HepG2 (cell line): ENCODE measurements around the gene SLC4A11. TPM values are rescaled to one million over a fixed set of nuclear protein-coding genes. Genes with fewer than 3 reads are reported as not detected.
A peak's percentile ranks its signal among the peaks of the same experiment; 100 is the strongest.

Experiments used
- ATAC-seq: fragments of 200-7000 bp; cut with Tn5 transposase; 3 replicates; pipeline ENCODE4 v1.9.1; 2020; ENCODE audit warnings: mild to moderate bottlenecking, moderate library complexity
- BruUV-seq: library from RNA; stranded (reverse); fragments of 400-500 nt; replicated peaks from 2 replicates; lab custom pipeline; 2021; lab: Mats Ljungman, UMichigan
- CTCF ChIA-PET: fragments of 300-600 bp; formaldehyde crosslinking; extraction: SDS; loops from one replicate; lab custom pipeline; 2021; ENCODE audit warnings: low total read pairs, inconsistent platforms, low intra/inter-chr PET ratio; lab: Yijun Ruan, JAX
- POLR2A ChIA-PET: fragments of 350-600 bp; sonication (Branson Sonifier 250); formaldehyde crosslinking; loops from one replicate; lab custom pipeline; 2020; ENCODE audit warnings: antibody characterized with exemption, inconsistent platforms; lab: Yijun Ruan, JAX
- DNase-seq: peaks from one replicate; pipeline ENCODE4 v3.0.0-alpha.2; 2015; ENCODE audit warnings: low spot score
- FAIRE-seq: peaks from 3 replicates; lab custom pipeline; 2011; peaks lifted over from hg19 to GRCh38; lab: Jason Lieb, UNC
- H2AFZ ChIP-seq: one replicate; pipeline ENCODE4 v1.6.1; 2011; ENCODE audit warnings: low read length, inconsistent platforms
- H3K27ac ChIP-seq: fragments of 300-600 bp; 3 replicates; pipeline ENCODE4 v1.8.0; 2011; ENCODE audit warnings: mixed run types, mild to moderate bottlenecking, mixed read lengths, low read length, inconsistent platforms; ENCODE audit not compliant: insufficient read depth; ENCODE audit errors: extremely low read length
- H3K27me3 ChIP-seq, 2 experiments: fragments of 200-600 bp in 1 of 2; 2 replicates in 1 of 2; 3 replicates in 1 of 2; pipeline versions ENCODE4 v1.6.0 to v1.8.0; 2011; ENCODE audit warnings: low read length in 2 of 2, mild to moderate bottlenecking in 2 of 2, moderate library complexity in 2 of 2, inconsistent platforms in 1 of 2; ENCODE audit not compliant: insufficient read depth in 2 of 2, control insufficient read depth in 1 of 2
- H3K36me3 ChIP-seq, 2 experiments: fragments of 200-600 bp in 1 of 2; replicated peaks in 1 of 2; 2 replicates in 1 of 2; 3 replicates in 1 of 2; pipeline versions ENCODE4 v1.5.1 to v1.8.0; 2011; ENCODE audit warnings: low read length in 2 of 2, inconsistent platforms in 1 of 2; ENCODE audit not compliant: insufficient read depth in 2 of 2, control insufficient read depth in 1 of 2
- H3K4me1 ChIP-seq: 2 replicates; pipeline ENCODE4 v1.5.1; 2012; ENCODE audit warnings: low read length, inconsistent platforms; ENCODE audit not compliant: insufficient read depth
- H3K4me2 ChIP-seq: 2 replicates; pipeline ENCODE4 v1.6.0; 2011; ENCODE audit warnings: low read depth, low read length, inconsistent platforms
- H3K4me3 ChIP-seq, 3 experiments: fragments of 200-600 bp in 1 of 3; sonication (generic), shearing (Covaris generic) in 1 of 3; replicated peaks in 1 of 3; 2 replicates each; pipeline ENCODE4 v1.5.1; 2011 to 2016; ENCODE audit warnings: low read length in 3 of 3, inconsistent platforms in 2 of 3, low read depth in 2 of 3, mild to moderate bottlenecking in 2 of 3, control low read depth in 1 of 3, mixed read lengths in 1 of 3; ENCODE audit not compliant: insufficient read depth in 1 of 3
- H3K79me2 ChIP-seq: one replicate; pipeline ENCODE4 v1.6.1; 2011; ENCODE audit warnings: low read length, inconsistent platforms; ENCODE audit not compliant: insufficient read depth
- H3K9ac ChIP-seq: 2 replicates; pipeline ENCODE4 v1.6.0; 2011; ENCODE audit warnings: mild to moderate bottlenecking, low read depth, low read length, inconsistent platforms; ENCODE audit not compliant: insufficient read depth
- H3K9me3 ChIP-seq: 2 replicates; pipeline ENCODE4 v1.5.1; 2012; ENCODE audit warnings: mild to moderate bottlenecking, low read length
- H4K20me1 ChIP-seq: 2 replicates; pipeline ENCODE4 v1.6.0; 2011; ENCODE audit warnings: inconsistent platforms, mild to moderate bottlenecking, low read length, moderate library complexity; ENCODE audit not compliant: insufficient read depth
- CHD2 ChIP-seq: IDR thresholded peaks from 2 replicates; pipeline ENCODE4 v1.6.1; 2011; ENCODE audit warnings: low read depth, low read length, improper control_type of control experiment
- HIC2 ChIP-seq: sonication (generic); formaldehyde crosslinking; IDR thresholded peaks from 2 replicates; pipeline ENCODE4 v1.9.0; 2022; ENCODE audit warnings: low read depth, missing genetic modification reagents
- LCORL ChIP-seq, 2 experiments: fragments of 450-650 bp in 1 of 2; sonication (generic) in 1 of 2; formaldehyde crosslinking in 1 of 2; IDR thresholded peaks; 2 replicates each; pipeline versions ENCODE4 v1.5.0 to v1.6.1; 2017 to 2020; ENCODE audit warnings: antibody characterized with exemption in 1 of 2, missing genetic modification reagents in 1 of 2
- MZF1 ChIP-seq: sonication (generic); formaldehyde crosslinking; IDR thresholded peaks from 2 replicates; pipeline ENCODE4 v1.8.1; 2023; ENCODE audit warnings: mild to moderate bottlenecking, missing genetic modification reagents, borderline replicate concordance
- SUZ12 ChIP-seq: fragments of 150-350 bp; IDR thresholded peaks from 2 replicates; pipeline ENCODE4 v1.6.1; 2014; ENCODE audit warnings: low read depth, low read length
- TGIF2 ChIP-seq: IDR thresholded peaks from 2 replicates; pipeline ENCODE4 v1.6.1; 2016; ENCODE audit warnings: control low read depth, missing compliant biosample characterization
- TOE1 ChIP-seq: sonication (generic); formaldehyde crosslinking; IDR thresholded peaks from 2 replicates; pipeline ENCODE4 v1.4.0; 2020; ENCODE audit warnings: mild to moderate bottlenecking, missing genetic modification reagents
- ZNF274 ChIP-seq: sonication (generic); formaldehyde crosslinking; IDR thresholded peaks from 2 replicates; pipeline ENCODE4 v1.5.1; 2020; ENCODE audit warnings: mild to moderate bottlenecking, missing genetic modification reagents
- ZNF512 ChIP-seq: sonication (generic); formaldehyde crosslinking; IDR thresholded peaks from 2 replicates; pipeline ENCODE4 v1.4.0; 2020; ENCODE audit warnings: mild to moderate bottlenecking, missing genetic modification reagents
- ZNF616 ChIP-seq: sonication (generic); formaldehyde crosslinking; IDR thresholded peaks from 2 replicates; pipeline ENCODE4 v1.5.0; 2020; ENCODE audit warnings: low read depth, mild to moderate bottlenecking, missing genetic modification reagents
- ZNF746 ChIP-seq: sonication (generic); formaldehyde crosslinking; IDR thresholded peaks from 2 replicates; pipeline ENCODE4 v1.8.0; 2022; ENCODE audit warnings: mild to moderate bottlenecking, missing genetic modification reagents
- WGBS: methylation state at CpG from one replicate; pipeline ENCODE4 v1.1.6; 2017; ENCODE audit warnings: low lambda C conversion rate; 5-methylcytosine and 5-hydroxymethylcytosine counted together
- in situ Hi-C: cut with HindIII; loops from 2 replicates; pipeline ENCODE4 v1.10.0; 2017; ENCODE audit warnings: low pct_unique_long_range_greater_than_20kb; ENCODE audit not compliant: extremely low pct_ligation_motif_present
- intact Hi-C: fragments of 100-400 bp; cut with micrococcal nuclease; formaldehyde crosslinking; loops from one replicate; pipeline ENCODE4 v1.10.0; 2022; ENCODE audit not compliant: unreplicated experiment
- polyA plus RNA-seq, 8 experiments: library from polyadenylated mRNA; depleted of rRNA in 3 of 8; stranded (reverse) in 7 of 8; unstranded in 1 of 8; fragments of >200 nt; fragmentation: Illumina TruSeq in 4 of 8; extraction: Trizol in 4 of 8; gene quantifications; 2 replicates each; pipeline versions ENCODE4 v1.2.1 to v1.2.3, GENCODE V29; 2011 to 2016; ENCODE audit warnings: low read depth in 4 of 8, missing spikeins in 1 of 8, mixed read lengths in 1 of 8; ENCODE audit not compliant: insufficient read depth in 1 of 8
- total RNA-seq, 5 experiments: library from RNA; depleted of rRNA; stranded (reverse); fragments of >200 nt; fragmentation: Illumina TruSeq; extraction: Trizol; gene quantifications; 2 replicates each; pipeline ENCODE4 v1.2.3, GENCODE V29; 2016; ENCODE audit warnings: low read depth in 1 of 5

The SLC4A11 gene
- total and polyA plus RNA-seq, 2 of the 13 experiments (the other 11 are each of a cell fraction or from before 2014, with no cell fraction given), result 3.9 to 27.0 TPM

GRCh38 chr20:3245156-3245555, 6.2 kb upstream of the SLC4A11 start:
- no peak for ATAC-seq
- no peak overlapping the region for H2AFZ ChIP-seq
- H3K27ac ChIP-seq, result no peak overlapping the region
- H3K9me3 ChIP-seq, result no peaks in the 10 kb centered on the region
- in situ Hi-C loops, result no loop called here
- peaks cover 69% of the 10 kb centered on the region for H3K4me1 ChIP-seq
- no peaks in the 10 kb centered on the region for H4K20me1 ChIP-seq
- H3K9ac ChIP-seq, result no peak overlapping the region
- no peak for FAIRE-seq
- CTCF ChIA-PET, result no interaction called here
- DNase-seq, result peak; percentile 54
- no peak overlapping the region for H3K4me3 ChIP-seq
- 4% methylated on average over 2 of the region's 2 CpGs for WGBS
- intact Hi-C loops, result loop anchor here (10.0 kb wide), 1 partner anchor 80 kb away; no protein-coding TSS in a partner anchor
- BruUV-seq, result no TSS peak
- peaks cover 3 to 24% of the 10 kb centered on the region in 2 experiments; a peak in 4 of 5 replicates for H3K27me3 ChIP-seq
- POLR2A ChIA-PET, result interaction anchor here (4.6 to 7.9 kb wide), 2 partner anchors 22 to 24 kb away, joined by 26 to 110 read pairs; no protein-coding TSS in a partner anchor
- TF ChIP-seq CHD2, result 0 out of 2 replicates have a peak, but pooled peaks have one; percentile 1
- TF ChIP-seq ZNF616, result no peak
- H3K36me3 ChIP-seq, result no peaks in the 10 kb centered on the region
- no peak overlapping the region; the same call in 1 of the 2 replicates for H3K4me2 ChIP-seq
- H3K79me2 ChIP-seq, result no peaks in the 10 kb centered on the region

GRCh38 chr20:3244613-3245012, 5.6 kb upstream of the SLC4A11 start:
- H3K9ac ChIP-seq, result no peak overlapping the region
- no peak overlapping the region for H3K27ac ChIP-seq
- H3K36me3 ChIP-seq, result no peaks in the 10 kb centered on the region
- peaks cover 7 to 30% of the 10 kb centered on the region in 2 experiments for H3K27me3 ChIP-seq
- in situ Hi-C loops, result no loop called here
- ChIA-PET CTCF (interaction anchor here (1.5 kb wide), 1 partner anchor 26 kb away, joined by 4 read pairs; no protein-coding TSS in a partner anchor), POLR2A (interaction anchor here (4.6 kb wide), 1 partner anchor 22 kb away, joined by 26 read pairs; no protein-coding TSS in a partner anchor)
- H2AFZ ChIP-seq, result no peak overlapping the region
- peak; percentile 51 for ATAC-seq
- BruUV-seq, result no TSS peak
- peaks cover 69% of the 10 kb centered on the region for H3K4me1 ChIP-seq
- no peaks in the 10 kb centered on the region for H3K79me2 ChIP-seq
- no peaks in the 10 kb centered on the region for H4K20me1 ChIP-seq
- FAIRE-seq, result no peak
- WGBS, result 40% methylated on average over 1 of the region's 1 CpG
- no peak for DNase-seq
- no peaks in the 10 kb centered on the region for H3K9me3 ChIP-seq
- intact Hi-C loops, result loop anchor here (10.0 kb wide), 1 partner anchor 80 kb away; no protein-coding TSS in a partner anchor
- H3K4me2 ChIP-seq, result no peak overlapping the region; the same call in 1 of the 2 replicates
- no peak overlapping the region for H3K4me3 ChIP-seq
- no peak for TF ChIP-seq SUZ12
- TF ChIP-seq HIC2 (CRISPR knock-in tag), result peak; percentile 67; the same call in 1 of the 2 replicates
- TF ChIP-seq MZF1 (CRISPR knock-in tag), result 0 out of 2 replicates have a peak, but pooled peaks have one; percentile 58
- 0 out of 2 replicates have a peak, but pooled peaks have one; percentile 1 for TF ChIP-seq CHD2
- TF ChIP-seq TGIF2, result no peak
- no peak for TF ChIP-seq ZNF512 (CRISPR knock-in tag)
- TF ChIP-seq ZNF274 (CRISPR knock-in tag), result 0 out of 2 replicates have a peak, but pooled peaks have one; percentile 54
- 0 out of 2 replicates have a peak, but pooled peaks have one; percentile 33 for TF ChIP-seq ZNF746 (CRISPR knock-in tag)
- TF ChIP-seq LCORL (IDR thresholded peaks at IDR 0.05), result no peak
- TF ChIP-seq LCORL (CRISPR knock-in tag; IDR thresholded peaks at IDR 0.05), result no peak
- TF ChIP-seq TOE1 (CRISPR knock-in tag), result no peak
